HUES64 (cell line): ENCODE data around the gene CEP250.

Source experiments
- H3K27ac ChIP-seq: 2 replicates; pipeline ENCODE4 v1.7.0; 2013; ENCODE audit warnings: low read depth, low read length, inconsistent platforms
- H3K27me3 ChIP-seq: 2 replicates; pipeline ENCODE4 v1.6.1; 2013; ENCODE audit warnings: mild to moderate bottlenecking, low read length; ENCODE audit not compliant: insufficient read depth
- H3K36me3 ChIP-seq: 2 replicates; pipeline ENCODE4 v1.6.1; 2013; ENCODE audit warnings: mild to moderate bottlenecking, low read length; ENCODE audit not compliant: insufficient read depth
- H3K4me1 ChIP-seq: 2 replicates; pipeline ENCODE4 v1.6.1; 2013; ENCODE audit warnings: mild to moderate bottlenecking, low read length, moderate library complexity; ENCODE audit not compliant: insufficient read depth
- H3K4me3 ChIP-seq: 2 replicates; pipeline ENCODE4 v1.5.1; 2013; ENCODE audit warnings: mild to moderate bottlenecking, low read length, moderate library complexity
- H3K9ac ChIP-seq: 2 replicates; pipeline ENCODE4 v1.6.1; 2013; ENCODE audit warnings: mild to moderate bottlenecking, low read depth, low read length
- H3K9me3 ChIP-seq: 2 replicates; pipeline ENCODE4 v1.6.1; 2013; ENCODE audit warnings: low read depth, low read length; ENCODE audit not compliant: insufficient read depth
- WGBS: fragments of 150-250, 120-280 bp; methylation state at CpG from one replicate; pipeline ENCODE4 v1.1.7; 2013; ENCODE audit warnings: missing lambda C conversion rate; 5-methylcytosine and 5-hydroxymethylcytosine counted together

The CEP250 gene

GRCh38 chr20:35497780-35498189, 42.4 kb downstream of the CEP250 start:
- WGBS: 96% methylated on average over 9 of the region's 9 CpGs
- no peak overlapping the region for H3K27ac ChIP-seq
- no peak overlapping the region for H3K9ac ChIP-seq
- H3K36me3 ChIP-seq: peaks cover 97% of the 10 kb centered on the region
- no peaks in the 10 kb centered on the region for H3K4me1 ChIP-seq
- no peak overlapping the region for H3K4me3 ChIP-seq
- H3K9me3 ChIP-seq: no peaks in the 10 kb centered on the region
- no peaks in the 10 kb centered on the region for H3K27me3 ChIP-seq

GRCh38 chr20:35499271-35499670, 43.9 kb downstream of the CEP250 start:
- 96% methylated on average over 1 of the region's 1 CpG for WGBS
- Histone ChIP-seq H3K9ac (no peak overlapping the region), H3K4me3 (no peak overlapping the region), H3K27me3 (no peaks in the 10 kb centered on the region), H3K9me3 (no peaks in the 10 kb centered on the region), H3K4me1 (no peaks in the 10 kb centered on the region), H3K27ac (no peak overlapping the region), H3K36me3 (peaks cover 97% of the 10 kb centered on the region)

DNA sequence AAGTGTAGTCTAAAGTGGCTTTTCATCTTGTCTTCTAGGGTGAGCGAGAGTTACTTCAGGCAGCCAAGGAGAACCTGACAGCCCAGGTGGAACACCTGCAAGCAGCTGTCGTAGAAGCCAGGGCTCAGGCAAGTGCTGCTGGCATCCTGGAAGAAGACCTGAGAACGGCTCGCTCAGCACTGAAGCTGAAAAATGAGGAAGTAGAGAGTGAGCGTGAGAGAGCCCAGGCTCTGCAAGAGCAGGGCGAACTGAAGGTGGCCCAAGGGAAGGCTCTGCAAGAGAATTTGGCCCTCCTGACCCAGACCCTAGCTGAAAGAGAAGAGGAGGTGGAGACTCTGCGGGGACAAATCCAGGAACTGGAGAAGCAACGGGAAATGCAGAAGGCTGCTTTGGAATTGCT, 47.0 kb downstream of the CEP250 start:
- Histone ChIP-seq H3K9me3 (no peaks in the 10 kb centered on the region), H3K27me3 (no peaks in the 10 kb centered on the region), H3K36me3 (peaks cover 94% of the 10 kb centered on the region), H3K4me3 (no peak overlapping the region), H3K9ac (no peak overlapping the region), H3K4me1 (no peaks in the 10 kb centered on the region), H3K27ac (no peak overlapping the region)
- 94% methylated on average over 8 of the region's 8 CpGs for WGBS

- peaks cover 94% of the 10 kb centered on the region for H3K36me3 ChIP-seq
- no peak overlapping the region for H3K27ac ChIP-seq
- no peaks in the 10 kb centered on the region for H3K27me3 ChIP-seq
- no peak overlapping the region for H3K9ac ChIP-seq
- no peaks in the 10 kb centered on the region for H3K9me3 ChIP-seq
- 95% methylated on average over 10 of the region's 10 CpGs for WGBS
- no peak overlapping the region for H3K4me3 ChIP-seq
- no peaks in the 10 kb centered on the region for H3K4me1 ChIP-seq
Observed at GRCh38 chr20:35503281-35503680, 47.9 kb downstream of the CEP250 start.

- H3K36me3 ChIP-seq: peaks cover 94% of the 10 kb centered on the region
- H3K9me3 ChIP-seq: no peaks in the 10 kb centered on the region
- no peak overlapping the region for H3K27ac ChIP-seq
- 94% methylated on average over 16 of the region's 16 CpGs for WGBS
- no peak overlapping the region for H3K9ac ChIP-seq
- H3K4me3 ChIP-seq: no peak overlapping the region
- no peaks in the 10 kb centered on the region for H3K27me3 ChIP-seq
- H3K4me1 ChIP-seq: no peaks in the 10 kb centered on the region
Observed at GRCh38 chr20:35503841-35504561, 48.6 kb downstream of the CEP250 start.

GRCh38 chr20:35504751-35505150, 49.4 kb downstream of the CEP250 start:
- Histone ChIP-seq H3K9me3 (no peaks in the 10 kb centered on the region), H3K4me1 (no peaks in the 10 kb centered on the region), H3K27me3 (no peaks in the 10 kb centered on the region), H3K27ac (no peak overlapping the region), H3K4me3 (no peak overlapping the region), H3K9ac (no peak overlapping the region; the same call in 1 of the 2 replicates), H3K36me3 (peaks cover 94% of the 10 kb centered on the region)
- WGBS: 96% methylated on average over 5 of the region's 5 CpGs

DNA sequence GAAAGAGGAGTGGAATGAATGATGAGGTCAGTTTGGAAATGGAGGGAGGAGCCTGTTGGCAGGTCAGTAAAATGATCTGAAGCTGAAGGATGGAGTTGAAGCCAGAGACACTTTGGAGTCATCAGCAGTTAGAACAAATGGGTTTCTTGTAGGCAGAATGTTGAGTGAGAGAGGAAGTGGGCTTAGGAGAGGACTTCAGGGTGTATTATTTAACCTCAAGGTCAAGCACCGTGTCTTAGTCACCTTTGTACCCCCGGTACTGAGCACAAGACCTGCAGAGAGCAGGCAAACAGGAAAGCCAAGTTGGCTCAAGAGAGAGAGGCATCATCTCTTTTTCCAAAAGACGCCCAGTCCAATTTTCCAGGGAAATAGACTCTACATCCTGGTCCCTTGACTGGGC, 50.8 kb downstream of the CEP250 start:
- H3K27me3 ChIP-seq: no peaks in the 10 kb centered on the region
- H3K4me1 ChIP-seq: no peaks in the 10 kb centered on the region
- H3K9ac ChIP-seq: no peak overlapping the region
- WGBS: 93% methylated on average over 3 of the region's 3 CpGs
- H3K27ac ChIP-seq: no peak overlapping the region
- peaks cover 95% of the 10 kb centered on the region for H3K36me3 ChIP-seq
- H3K9me3 ChIP-seq: no peaks in the 10 kb centered on the region
- H3K4me3 ChIP-seq: no peak overlapping the region

DNA sequence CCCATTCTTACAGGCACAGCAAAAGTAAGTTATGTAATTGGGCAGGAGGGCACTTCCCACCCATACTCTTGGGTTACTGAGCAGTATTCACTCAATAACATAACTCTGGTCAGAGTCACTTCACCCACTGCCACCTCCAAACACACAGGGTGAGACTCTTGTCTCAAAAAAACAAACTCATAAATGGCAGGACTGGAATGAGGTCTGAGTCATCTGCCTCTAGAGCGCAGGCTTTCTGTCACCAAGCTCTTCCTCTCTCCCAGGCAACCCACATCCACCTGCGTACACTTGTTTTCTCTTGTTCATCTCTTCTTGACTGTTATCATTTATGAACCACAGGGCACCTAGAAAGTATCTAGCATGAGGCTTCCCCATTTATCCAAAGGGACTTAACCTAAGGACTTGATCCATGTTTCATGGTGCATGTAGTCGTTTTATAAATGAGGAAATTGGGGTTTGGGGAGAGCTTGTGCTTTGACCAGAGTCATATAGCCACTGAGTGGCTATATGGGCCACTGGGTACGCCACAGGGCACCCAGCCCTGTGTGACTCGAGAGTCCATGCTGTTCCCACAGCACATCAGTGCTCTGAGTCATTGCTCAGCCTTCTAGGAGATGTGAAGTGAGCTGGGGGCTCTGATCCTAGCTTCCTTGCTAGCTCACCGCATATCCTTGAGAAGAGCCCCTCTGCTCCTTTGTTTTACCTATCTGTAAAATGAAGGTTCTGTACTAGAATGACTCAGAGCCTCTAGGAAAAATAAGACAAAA, 51.7 kb downstream of the CEP250 start:
- Histone ChIP-seq H3K4me3 (no peak overlapping the region), H3K4me1 (no peaks in the 10 kb centered on the region), H3K36me3 (peaks cover 95% of the 10 kb centered on the region), H3K9ac (no peak overlapping the region), H3K9me3 (no peaks in the 10 kb centered on the region), H3K27ac (no peak overlapping the region), H3K27me3 (no peaks in the 10 kb centered on the region)
- 89% methylated on average over 6 of the region's 6 CpGs for WGBS

- H3K9ac ChIP-seq: no peak overlapping the region
- no peaks in the 10 kb centered on the region for H3K9me3 ChIP-seq
- H3K4me3 ChIP-seq: no peak overlapping the region
- no peaks in the 10 kb centered on the region for H3K4me1 ChIP-seq
- peaks cover 89% of the 10 kb centered on the region for H3K36me3 ChIP-seq
- no peak overlapping the region for H3K27ac ChIP-seq
- H3K27me3 ChIP-seq: no peaks in the 10 kb centered on the region
- 89% methylated on average over 10 of the region's 10 CpGs for WGBS
Observed at GRCh38 chr20:35508493-35509218, 53.3 kb downstream of the CEP250 start.

GRCh38 chr20:35510951-35511735, 55.7 kb downstream of the CEP250 start:
- Histone ChIP-seq H3K9ac (no peak overlapping the region), H3K4me1 (no peaks in the 10 kb centered on the region), H3K27ac (no peak overlapping the region), H3K4me3 (no peak overlapping the region), H3K9me3 (no peaks in the 10 kb centered on the region), H3K36me3 (peaks cover 67% of the 10 kb centered on the region), H3K27me3 (no peaks in the 10 kb centered on the region)
- 95% methylated on average over 10 of the region's 12 CpGs for WGBS
